NCI-H748 (cell line): Measurements from ENCODE around the gene PSMC3IP.
A peak's percentile ranks its signal among the peaks of the same experiment; 100 is the strongest.
"Not testable (repeated sequence)": the region's sequence is repeated elsewhere in the genome, so short reads cannot be mapped to it uniquely, and the experiment has no call there.

Source experiments
- DNase-seq: peaks from one replicate; lab custom pipeline; 2025; ENCODE audit not compliant: unreplicated experiment; lab: John Stamatoyannopoulos, UW

The PSMC3IP gene

DNA sequence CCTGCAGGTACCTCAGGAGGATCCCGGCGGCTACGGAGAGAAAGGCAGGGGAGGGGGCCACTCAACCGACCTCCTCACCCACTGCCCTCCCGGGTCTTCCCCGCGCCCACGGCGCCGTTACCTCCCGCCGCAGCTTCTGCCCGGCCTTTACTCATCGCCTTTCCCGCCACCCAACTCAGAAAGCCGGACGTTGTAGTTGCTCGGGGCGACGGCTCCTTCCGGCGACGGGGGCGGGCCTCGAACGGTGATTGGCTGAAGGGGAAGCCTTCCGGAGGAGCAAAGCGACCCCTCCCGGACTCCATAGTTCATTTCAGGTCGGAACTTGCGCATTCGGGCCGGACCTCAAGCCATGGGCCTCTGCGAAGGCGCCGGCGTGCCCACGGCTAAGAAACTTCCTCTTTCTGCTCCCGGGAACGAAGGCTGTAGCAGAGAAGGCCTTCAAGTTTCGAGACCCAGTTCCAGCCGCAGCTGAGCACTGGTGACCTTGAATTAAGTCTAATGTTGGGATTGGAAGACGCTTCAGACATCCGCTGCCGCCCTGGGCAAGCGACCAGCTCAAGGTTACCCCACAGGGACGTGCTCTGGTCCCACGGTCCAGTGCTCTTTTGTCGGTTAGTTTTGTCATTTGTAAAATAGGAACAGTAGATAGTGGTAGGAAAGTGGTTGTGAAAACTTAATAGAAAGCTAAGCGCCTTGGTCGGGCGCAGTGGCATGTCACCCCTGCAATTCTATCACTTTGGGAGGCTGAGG is at the start of gene PSMC3IP:
PSMC3IP (minus strand) TSS at position 198 of the 750 bp plus-strand sequence; CDS start at position 155, 43 bp downstream.
- peak; percentile 93 for DNase-seq

DNA sequence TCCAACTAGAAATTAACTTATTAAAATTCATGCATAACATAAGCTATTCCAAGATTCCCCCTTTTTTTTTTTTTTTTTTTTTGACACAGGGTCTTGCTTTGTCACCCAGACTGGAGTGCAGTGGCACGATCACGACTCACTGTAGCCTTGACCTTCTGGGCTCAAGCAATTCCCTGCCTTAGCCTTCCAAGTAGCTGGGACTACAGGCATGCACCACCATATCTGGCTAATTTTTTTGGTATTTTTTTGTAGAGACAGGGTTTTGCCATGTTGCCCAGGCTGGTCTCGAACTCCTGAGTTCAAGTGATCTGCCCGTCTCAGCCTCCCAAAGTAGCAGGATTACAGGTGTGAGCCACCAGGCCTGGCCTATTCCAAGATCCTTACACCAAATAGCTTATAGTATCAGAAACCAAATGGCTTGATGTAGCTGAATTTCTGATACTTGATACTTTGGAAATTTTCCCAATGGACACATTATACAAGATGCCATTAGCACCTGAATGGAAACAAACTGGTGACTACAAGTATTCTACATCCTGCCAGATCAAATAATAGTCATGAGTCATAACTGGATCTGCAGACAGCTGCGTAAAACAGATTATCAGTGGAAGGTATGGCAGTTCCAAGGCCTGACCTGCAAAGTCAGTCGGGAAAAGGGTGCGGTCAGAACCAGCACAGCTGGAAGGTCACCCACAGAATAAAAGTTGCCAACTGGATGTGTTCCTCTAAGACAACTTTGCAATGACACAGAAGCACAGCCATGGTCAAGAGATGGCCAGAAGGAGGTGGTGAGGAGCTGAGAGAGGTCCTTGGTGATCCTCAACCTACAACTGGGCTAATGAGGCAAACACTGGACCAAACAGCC is 46.4 kb upstream of the PSMC3IP start:
- no peak for DNase-seq

DNA sequence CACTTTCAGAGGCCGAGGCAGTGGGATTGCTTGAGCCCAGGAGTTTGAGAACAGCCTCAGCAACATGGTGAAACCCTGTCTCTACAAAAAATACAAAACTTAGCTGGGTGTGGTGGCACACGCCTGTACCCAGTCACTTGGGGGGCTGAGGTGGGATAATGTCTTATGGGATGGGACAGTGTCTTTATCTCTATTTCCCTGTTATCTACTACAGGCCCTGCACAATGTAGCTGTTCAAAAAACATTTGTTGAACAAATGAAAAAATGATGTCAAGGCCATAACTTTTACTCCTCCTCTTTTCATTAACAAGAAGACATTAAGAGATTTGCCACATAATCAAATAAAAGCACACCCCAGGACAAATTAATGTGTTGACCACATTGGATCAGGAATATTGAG is 45.7 kb upstream of the PSMC3IP start:
- DNase-seq: no peak

- not testable (repeated sequence) for DNase-seq
Measured at GRCh38 chr17:42621987-42622386, 44.5 kb upstream of the PSMC3IP start.

- peak; percentile 31 for DNase-seq
Measured at GRCh38 chr17:42618442-42619150, 41.1 kb upstream of the PSMC3IP start.

- no peak for DNase-seq
Measured at GRCh38 chr17:42617956-42618431, 40.5 kb upstream of the PSMC3IP start.

DNA sequence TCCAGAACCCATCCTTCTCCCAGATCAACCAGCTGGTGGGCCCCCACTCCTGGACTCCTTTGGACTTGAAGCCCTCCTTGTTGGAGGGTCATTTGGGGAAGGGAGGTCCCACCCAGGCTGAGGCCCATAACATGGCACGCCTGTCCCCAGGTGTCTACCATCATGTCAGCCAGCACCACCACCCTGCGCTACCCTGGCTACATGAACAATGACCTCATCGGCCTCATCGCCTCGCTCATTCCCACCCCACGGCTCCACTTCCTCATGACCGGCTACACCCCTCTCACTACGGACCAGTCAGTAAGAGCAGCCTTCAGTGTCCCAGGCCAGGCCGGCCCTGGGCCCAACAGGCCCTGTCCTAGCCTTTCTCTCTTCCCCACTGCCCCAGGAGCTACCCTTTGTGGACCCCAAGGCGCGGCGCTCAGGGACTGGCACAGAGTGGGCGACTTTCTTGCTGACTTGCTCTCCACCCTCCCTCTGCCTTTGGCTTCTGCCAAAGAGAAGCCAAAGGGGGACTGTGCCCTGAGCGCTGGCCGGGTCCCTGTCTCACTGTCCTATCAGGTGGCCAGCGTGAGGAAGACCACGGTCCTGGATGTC is 36.3 kb upstream of the PSMC3IP start:
- no peak for DNase-seq

DNA sequence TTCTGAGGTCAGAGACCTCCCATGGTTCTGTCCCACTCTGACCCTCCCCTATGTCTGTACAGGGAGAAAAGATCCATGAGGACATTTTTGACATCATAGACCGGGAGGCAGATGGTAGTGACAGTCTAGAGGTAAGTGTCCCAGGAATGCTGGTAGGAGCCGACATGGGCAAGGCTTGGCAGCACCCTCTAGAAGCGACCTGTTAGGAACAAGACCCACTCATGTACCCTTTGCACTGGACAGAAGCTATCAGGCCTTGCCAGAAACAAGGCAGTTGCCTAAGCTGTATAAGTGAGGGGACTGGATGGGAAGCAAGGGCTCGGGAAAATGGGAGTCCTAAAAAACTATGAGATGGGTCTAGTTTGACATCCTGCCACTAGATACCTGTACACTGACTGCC is 34.5 kb upstream of the PSMC3IP start:
- no peak for DNase-seq

DNA sequence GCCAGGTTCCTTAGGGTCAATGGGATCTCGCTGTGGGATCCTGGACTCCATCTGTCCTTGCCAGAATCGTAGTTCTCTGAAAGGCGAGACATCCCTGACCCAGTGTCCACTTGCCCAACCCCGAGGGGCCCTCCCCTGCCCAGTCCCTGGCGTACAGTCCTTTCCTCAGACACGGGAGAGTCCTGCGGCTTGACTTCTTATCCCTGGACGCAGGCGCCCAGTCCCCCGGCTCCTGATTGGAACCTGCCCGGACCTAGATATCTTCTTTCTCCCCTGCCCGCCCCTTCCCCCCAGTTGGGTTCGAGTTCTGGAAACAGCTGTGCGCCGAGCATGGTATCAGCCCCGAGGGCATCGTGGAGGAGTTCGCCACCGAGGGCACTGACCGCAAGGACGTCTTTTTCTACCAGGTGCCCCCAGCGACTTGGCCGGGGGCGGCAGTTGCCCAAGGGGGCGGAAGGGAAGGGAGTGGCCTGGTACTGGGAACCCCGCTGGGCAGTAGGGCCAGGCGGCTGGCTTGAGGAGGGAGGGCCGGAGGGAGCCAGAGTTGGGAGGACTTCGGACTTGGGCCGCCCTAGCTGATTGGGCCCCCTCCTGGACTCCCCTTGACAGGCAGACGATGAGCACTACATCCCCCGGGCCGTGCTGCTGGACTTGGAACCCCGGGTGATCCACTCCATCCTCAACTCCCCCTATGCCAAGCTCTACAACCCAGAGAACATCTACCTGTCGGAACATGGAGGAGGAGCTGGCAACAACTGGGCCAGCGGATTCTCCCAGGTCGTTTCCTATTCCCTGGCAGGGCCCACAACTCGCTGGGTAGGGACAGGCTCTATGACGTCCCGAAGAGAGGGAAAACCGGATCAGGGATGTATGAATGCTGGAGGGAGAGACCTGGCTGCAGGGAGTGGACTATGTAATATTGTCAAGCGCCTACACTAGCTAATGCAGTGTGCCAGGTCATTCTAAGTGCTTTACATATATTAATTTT is 32.6 kb upstream of the PSMC3IP start:
- peak; percentile 65 for DNase-seq

GRCh38 chr17:42609182-42609813 is 31.8 kb upstream of the PSMC3IP start, which contains the start of the genes RETREG3 and TUBG1:
RETREG3 (minus strand) TSS chr17:42609374; CDS start chr17:42609324, 50 bp downstream.
TUBG1 (plus strand) TSS chr17:42609683; CDS start chr17:42609738, 55 bp downstream.
- DNase-seq: peak; percentile 99

- peak; percentile 40 for DNase-seq
Measured at GRCh38 chr17:42608305-42609181, 31.0 kb upstream of the PSMC3IP start.

GRCh38 chr17:42607769-42608168 is 30.2 kb upstream of the PSMC3IP start:
- DNase-seq: no peak

DNA sequence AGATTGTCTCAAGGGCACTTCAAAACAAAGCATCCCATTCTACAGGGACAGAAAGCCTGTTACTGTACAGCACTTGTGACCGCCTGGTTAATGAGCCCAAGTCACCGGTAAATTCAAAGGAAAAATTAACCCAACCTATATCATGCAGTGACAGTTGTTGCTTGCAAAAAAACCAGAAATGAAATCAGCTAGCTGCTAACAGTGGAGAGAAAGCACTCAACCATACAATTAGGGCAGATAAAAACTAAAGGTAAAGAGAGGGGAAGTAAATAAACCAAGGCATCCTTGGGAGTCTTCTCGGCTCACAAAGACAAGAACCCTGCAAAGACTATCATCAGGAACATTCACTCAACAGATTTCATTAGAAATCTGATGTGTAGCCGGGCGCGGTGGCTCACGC is 25.8 kb upstream of the PSMC3IP start:
- DNase-seq: no peak

DNA sequence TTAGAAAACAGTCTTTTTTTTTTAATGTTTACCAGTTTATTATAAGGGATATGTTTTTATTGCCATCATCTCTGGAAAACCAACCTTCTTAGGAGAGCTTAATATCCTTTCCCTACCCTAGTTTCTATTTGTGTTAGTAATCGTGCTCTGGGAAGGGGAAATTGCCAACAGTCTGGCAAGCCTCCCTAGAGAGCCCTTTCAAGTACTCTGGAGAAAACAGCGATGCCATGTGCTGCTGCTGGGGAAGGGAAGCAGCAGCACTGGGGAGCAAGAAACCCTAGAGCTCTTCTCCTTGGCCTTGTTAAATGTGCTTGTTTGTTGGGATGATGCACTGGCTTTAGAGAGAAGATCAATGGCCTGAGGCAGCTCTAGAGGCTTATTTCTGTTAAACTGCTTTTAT is 21.4 kb upstream of the PSMC3IP start:
- no peak for DNase-seq

GRCh38 chr17:42596386-42596785 is 18.9 kb upstream of the PSMC3IP start:
- DNase-seq: no peak

DNA sequence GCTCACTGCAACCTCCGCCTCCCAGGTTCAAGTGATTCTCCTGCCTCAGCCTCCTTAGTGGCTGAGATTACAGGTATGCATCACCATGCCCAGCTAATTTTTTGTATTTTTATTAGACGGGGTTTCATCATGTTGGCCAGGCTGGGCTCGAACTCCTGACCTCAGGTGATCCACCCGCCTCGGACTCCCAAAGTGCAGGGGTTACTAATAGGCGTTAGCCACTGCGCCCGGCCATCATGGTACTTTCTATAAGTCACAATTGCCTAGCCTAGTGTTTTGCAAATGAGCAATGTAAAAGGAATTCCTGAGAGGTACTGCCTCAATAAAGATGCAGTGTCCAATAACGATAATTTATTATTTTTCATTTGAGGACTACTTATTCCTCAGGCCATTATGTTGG is 13.9 kb upstream of the PSMC3IP start:
- DNase-seq: no peak

- DNase-seq: no peak
Measured at GRCh38 chr17:42590886-42591285, 13.4 kb upstream of the PSMC3IP start.
